Measurements from ENCODE around the gene COL20A1. TPM values are rescaled to one million over a fixed set of nuclear protein-coding genes. Genes with fewer than 3 reads are reported as not detected.

Gene COL20A1
- total RNA-seq, 3 donors from 2014 or later, result not detected

- intact Hi-C loops (cut with DNase I; ENCODE audit: low total_unique reads), result no loop called here
- no peak for DNase-seq (ENCODE audit: low spot score in 2 of 2)
- TF ChIP-seq POLR2AphosphoS5 (IDR thresholded peaks at IDR 0.05) (no peak), POLR2A (IDR thresholded peaks at IDR 0.05) (no peak), CTCF (IDR thresholded peaks at IDR 0.05) (no peak)
- no peaks in the 10 kb centered on the region for H3K4me1 ChIP-seq
- peaks cover 0 to 95% of the 10 kb centered on the region in 2 donors for H3K27me3 ChIP-seq
- H3K36me3 ChIP-seq, result no peaks in the 10 kb centered on the region
- H3K4me3 ChIP-seq, result no peak overlapping the region
- H3K9me3 ChIP-seq, result no peaks in the 10 kb centered on the region
- H3K27ac ChIP-seq, result no peak overlapping the region
These were observed 82.5 kb downstream of the COL20A1 start for GRCh38 chr20:63375438-63375837.

GRCh38 chr20:63376283-63377250 is 83.6 kb downstream of the COL20A1 start:
- Histone ChIP-seq H3K27me3 (peaks cover 0 to 95% of the 10 kb centered on the region in 2 donors), H3K4me1 (no peaks in the 10 kb centered on the region), H3K4me3 (no peak overlapping the region), H3K27ac (no peak overlapping the region), H3K36me3 (no peaks in the 10 kb centered on the region), H3K9me3 (no peaks in the 10 kb centered on the region)
- intact Hi-C loops (cut with DNase I; ENCODE audit: low total_unique reads), result no loop called here
- TF ChIP-seq CTCF (IDR thresholded peaks at IDR 0.05) (no peak), POLR2A (IDR thresholded peaks at IDR 0.05) (no peak), POLR2AphosphoS5 (IDR thresholded peaks at IDR 0.05) (no peak)
- DNase-seq (ENCODE audit: low spot score in 2 of 2), result no peak

GRCh38 chr20:63377256-63377941 is 84.4 kb downstream of the COL20A1 start:
- H3K4me1 ChIP-seq, result no peaks in the 10 kb centered on the region
- intact Hi-C loops (cut with DNase I; ENCODE audit: low total_unique reads), result no loop called here

GRCh38 chr20:63377951-63378381 is 85.0 kb downstream of the COL20A1 start:
- Histone ChIP-seq H3K36me3 (no peaks in the 10 kb centered on the region), H3K4me1 (no peaks in the 10 kb centered on the region), H3K4me3 (no peak overlapping the region), H3K9me3 (no peaks in the 10 kb centered on the region), H3K27ac (no peak overlapping the region), H3K27me3 (peaks cover 3 to 98% of the 10 kb centered on the region in 2 donors)
- TF ChIP-seq CTCF (IDR thresholded peaks at IDR 0.05) (no peak), POLR2AphosphoS5 (IDR thresholded peaks at IDR 0.05) (no peak), POLR2A (IDR thresholded peaks at IDR 0.05) (no peak)
- no peak for DNase-seq (ENCODE audit: low spot score in 2 of 2)
- intact Hi-C loops (cut with DNase I; ENCODE audit: low total_unique reads), result no loop called here

More at GRCh38 chr20:63377256-63377941, 84.4 kb downstream of the COL20A1 start:
- Histone ChIP-seq H3K4me3 (no peak overlapping the region), H3K9me3 (no peaks in the 10 kb centered on the region), H3K36me3 (no peaks in the 10 kb centered on the region), H3K27ac (no peak overlapping the region), H3K27me3 (peaks cover 3 to 98% of the 10 kb centered on the region in 2 donors)
- no peak for DNase-seq (ENCODE audit: low spot score in 2 of 2)
- TF ChIP-seq CTCF (IDR thresholded peaks at IDR 0.05) (no peak), POLR2A (IDR thresholded peaks at IDR 0.05) (no peak), POLR2AphosphoS5 (IDR thresholded peaks at IDR 0.05) (no peak)

GRCh38 chr20:63378626-63379025 is 85.6 kb downstream of the COL20A1 start:
- TF ChIP-seq POLR2A (IDR thresholded peaks at IDR 0.05), result no peak
- no peak for TF ChIP-seq CTCF (IDR thresholded peaks at IDR 0.05)
- TF ChIP-seq POLR2AphosphoS5 (IDR thresholded peaks at IDR 0.05), result no peak
- peaks cover 3 to 98% of the 10 kb centered on the region in 2 donors for H3K27me3 ChIP-seq
- no peaks in the 10 kb centered on the region for H3K9me3 ChIP-seq
- no peaks in the 10 kb centered on the region for H3K36me3 ChIP-seq
- no peak for DNase-seq (ENCODE audit: low spot score in 2 of 2)
- H3K4me1 ChIP-seq, result no peaks in the 10 kb centered on the region
- no peak overlapping the region for H3K27ac ChIP-seq
- intact Hi-C loops (cut with DNase I; ENCODE audit: low total_unique reads), result no loop called here
- H3K4me3 ChIP-seq, result no peak overlapping the region
